Measurements from ENCODE around the gene GALNT10.

GALNT10 gene

DNA sequence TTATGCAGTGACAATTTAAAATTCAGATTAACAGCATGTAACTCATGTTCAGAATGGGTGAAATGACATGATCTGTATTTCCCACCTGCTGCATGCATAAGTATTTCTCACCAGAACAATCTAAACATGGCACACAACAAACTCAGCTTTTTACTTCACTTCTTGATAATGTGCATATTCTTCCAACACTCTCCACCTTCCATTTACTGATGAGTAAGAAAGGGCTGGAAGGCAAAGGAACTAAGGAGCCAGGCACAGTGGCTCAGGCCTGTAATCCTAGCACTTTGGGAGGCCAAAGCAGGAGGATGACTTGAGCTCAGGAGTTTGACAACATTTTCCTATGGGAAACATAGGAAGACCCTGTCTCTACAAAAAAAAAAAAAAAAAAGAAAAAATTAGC lies 219.5 kb downstream of the GALNT10 start:
- no peak for DNase-seq (ENCODE audit: extremely low read depth, low read depth)
- TF ChIP-seq, protein P1, sequence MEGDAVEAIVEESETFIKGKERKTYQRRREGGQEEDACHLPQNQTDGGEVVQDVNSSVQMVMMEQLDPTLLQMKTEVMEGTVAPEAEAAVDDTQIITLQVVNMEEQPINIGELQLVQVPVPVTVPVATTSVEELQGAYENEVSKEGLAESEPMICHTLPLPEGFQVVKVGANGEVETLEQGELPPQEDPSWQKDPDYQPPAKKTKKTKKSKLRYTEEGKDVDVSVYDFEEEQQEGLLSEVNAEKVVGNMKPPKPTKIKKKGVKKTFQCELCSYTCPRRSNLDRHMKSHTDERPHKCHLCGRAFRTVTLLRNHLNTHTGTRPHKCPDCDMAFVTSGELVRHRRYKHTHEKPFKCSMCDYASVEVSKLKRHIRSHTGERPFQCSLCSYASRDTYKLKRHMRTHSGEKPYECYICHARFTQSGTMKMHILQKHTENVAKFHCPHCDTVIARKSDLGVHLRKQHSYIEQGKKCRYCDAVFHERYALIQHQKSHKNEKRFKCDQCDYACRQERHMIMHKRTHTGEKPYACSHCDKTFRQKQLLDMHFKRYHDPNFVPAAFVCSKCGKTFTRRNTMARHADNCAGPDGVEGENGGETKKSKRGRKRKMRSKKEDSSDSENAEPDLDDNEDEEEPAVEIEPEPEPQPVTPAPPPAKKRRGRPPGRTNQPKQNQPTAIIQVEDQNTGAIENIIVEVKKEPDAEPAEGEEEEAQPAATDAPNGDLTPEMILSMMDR (IDR thresholded peaks at IDR 0.05; ENCODE audit: low read depth, low read length): no peak

GRCh38 chr5:154410786-154411185 lies 220.3 kb downstream of the GALNT10 start:
- no peak for DNase-seq (ENCODE audit: extremely low read depth, low read depth)
- TF ChIP-seq, protein P1 (IDR thresholded peaks at IDR 0.05; ENCODE audit: low read depth, low read length): no peak

DNA sequence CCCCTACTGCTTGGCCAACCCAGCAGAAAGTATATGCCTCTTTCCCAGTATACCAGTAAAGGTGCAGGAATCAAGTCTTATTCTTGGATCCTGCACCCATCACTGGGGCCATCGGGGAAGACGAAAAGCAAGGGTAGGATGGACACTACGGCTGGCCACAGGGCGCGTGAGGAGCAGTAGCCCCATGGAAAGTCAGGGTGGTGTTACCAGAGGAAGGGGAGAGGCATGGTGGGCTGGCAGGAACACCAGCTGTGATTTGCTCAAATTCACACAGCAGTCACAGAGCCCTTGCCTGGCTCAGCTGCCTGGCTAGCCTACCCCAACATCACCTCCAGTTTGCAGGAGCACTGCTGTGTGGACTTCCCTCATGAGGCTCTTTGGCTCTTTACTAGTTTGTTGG lies 220.8 kb downstream of the GALNT10 start:
- TF ChIP-seq, protein P1 (IDR thresholded peaks at IDR 0.05; ENCODE audit: low read depth, low read length): no peak
- DNase-seq (ENCODE audit: extremely low read depth, low read depth): no peak

DNA sequence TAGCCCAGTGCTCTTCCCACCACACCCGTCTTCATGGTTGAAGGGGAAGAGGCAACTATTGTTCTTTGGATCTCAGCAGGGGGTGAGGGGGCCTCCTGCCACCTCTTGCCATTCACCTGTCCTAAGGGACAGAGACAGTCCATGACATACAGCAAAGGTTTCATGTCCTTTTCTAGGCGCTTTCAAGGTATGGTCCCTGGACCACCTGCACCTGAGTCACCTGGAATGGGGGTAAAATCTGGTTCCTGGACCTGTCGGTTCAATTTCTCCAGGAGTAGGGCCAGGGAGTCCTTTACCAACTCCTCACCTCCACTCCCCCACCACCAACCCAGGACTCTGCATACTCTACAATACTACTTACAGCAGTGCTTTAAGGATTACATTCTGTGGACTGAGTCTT lies 221.8 kb downstream of the GALNT10 start:
- TF ChIP-seq, protein P1 (IDR thresholded peaks at IDR 0.05; ENCODE audit: low read depth, low read length): no peak

DNA sequence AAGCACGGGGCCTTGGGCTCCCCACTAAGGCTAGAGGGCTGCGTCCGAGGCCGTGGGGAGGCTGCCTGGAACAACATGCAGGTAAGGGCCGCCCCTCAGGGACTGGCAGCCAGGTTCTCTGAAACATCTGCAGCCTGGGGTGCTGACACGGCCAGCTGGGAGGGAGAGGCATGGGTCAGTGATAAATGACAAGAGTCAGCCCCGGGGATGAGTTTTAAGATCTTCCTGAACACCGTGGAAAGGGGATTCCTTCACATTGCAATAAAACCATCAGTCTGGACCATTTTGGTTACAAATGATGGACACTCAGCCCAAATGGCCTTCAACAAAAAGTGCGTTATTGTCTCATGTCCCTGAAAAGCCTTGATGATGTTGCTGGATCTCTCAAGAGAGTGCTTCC lies 222.4 kb downstream of the GALNT10 start:
- no peak for DNase-seq (ENCODE audit: extremely low read depth, low read depth)
- TF ChIP-seq, protein P1 (IDR thresholded peaks at IDR 0.05; ENCODE audit: low read depth, low read length): no peak

More for the DNA sequence above, 221.8 kb downstream of the GALNT10 start:
- no peak for DNase-seq (ENCODE audit: extremely low read depth, low read depth)

DNA sequence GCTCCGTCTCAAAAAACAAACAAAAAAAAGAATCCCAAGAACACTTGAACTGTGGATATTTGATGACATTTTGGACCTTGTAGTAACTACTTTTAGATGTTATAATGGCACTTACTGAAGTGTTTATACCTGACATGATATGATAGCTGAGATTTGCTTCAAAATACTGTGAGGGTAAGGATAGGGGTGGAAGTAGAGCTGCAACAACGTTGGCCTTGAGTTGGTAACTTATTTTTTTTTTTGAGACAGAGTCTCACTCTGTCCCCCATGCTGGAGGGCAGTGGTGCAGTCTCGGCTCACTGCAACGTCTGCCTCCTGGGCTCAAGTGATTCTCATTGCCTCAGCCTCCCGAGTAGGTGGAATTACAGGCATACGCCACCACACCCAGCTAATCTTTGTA lies 224.6 kb downstream of the GALNT10 start:
- DNase-seq (ENCODE audit: extremely low read depth, low read depth): no peak
- TF ChIP-seq, protein P1 (IDR thresholded peaks at IDR 0.05; ENCODE audit: low read depth, low read length): no peak

- TF ChIP-seq, protein P1 (IDR thresholded peaks at IDR 0.05; ENCODE audit: low read depth, low read length): no peak
- no peak for DNase-seq (ENCODE audit: extremely low read depth, low read depth)
Measured at GRCh38 chr5:154418344-154418820, 227.8 kb downstream of the GALNT10 start.
